Neural crest cell (in vitro differentiated cells): ENCODE results near the gene CLBA1. TPM values are rescaled to one million over a fixed set of nuclear protein-coding genes. Genes with fewer than 3 reads are reported as not detected.

Source experiments
- DNase-seq: peaks from one replicate; pipeline ENCODE4 v3.0.0; 2021; ENCODE audit warnings: low read depth, mixed read lengths, low spot score
- H3K27ac Mint-ChIP-seq: one replicate; pipeline ENCODE4 v1.8.0; 2021; ENCODE audit warnings: mild to moderate bottlenecking, mixed read lengths; ENCODE audit not compliant: unreplicated experiment
- H3K27me3 Mint-ChIP-seq: 2 replicates; pipeline ENCODE4 v1.8.0; 2021; ENCODE audit warnings: low read depth, mild to moderate bottlenecking, mixed read lengths
- H3K36me3 Mint-ChIP-seq: 2 replicates; pipeline ENCODE4 v1.8.0; 2021; ENCODE audit warnings: low read depth, mild to moderate bottlenecking, mixed read lengths
- H3K4me1 Mint-ChIP-seq: 2 replicates; pipeline ENCODE4 v1.8.0; 2021; ENCODE audit warnings: mixed read lengths
- H3K4me3 Mint-ChIP-seq: one replicate; pipeline ENCODE4 v1.8.0; 2021; ENCODE audit warnings: mild to moderate bottlenecking, mixed read lengths
- H3K9me3 Mint-ChIP-seq: 2 replicates; pipeline ENCODE4 v1.8.0; 2021; ENCODE audit warnings: mixed read lengths
- CTCF ChIP-seq: fragments of 200-600 bp; sonication (generic); conservative IDR thresholded peaks from 2 replicates; pipeline ENCODE4 v1.5.0; 2021; ENCODE audit warnings: antibody characterized with exemption, mild to moderate bottlenecking
- total RNA-seq: library from RNA; stranded (reverse); gene quantifications from 2 replicates; pipeline ENCODE4 v1.2.1, GENCODE V29; 2021

The CLBA1 gene
- total RNA-seq, 1 donor from 2014 or later: 14.1 TPM

GRCh38 chr14:104982548-104983230, 2.9 kb upstream of the CLBA1 start:
- H3K36me3 Mint-ChIP-seq: no peaks in the 10 kb centered on the region
- H3K4me1 Mint-ChIP-seq: peaks cover 7% of the 10 kb centered on the region
- H3K27ac Mint-ChIP-seq: no peak overlapping the region
- no peak for TF ChIP-seq CTCF
- no peak for DNase-seq
- H3K4me3 Mint-ChIP-seq: no peak overlapping the region
- H3K9me3 Mint-ChIP-seq: no peaks in the 10 kb centered on the region
- peaks cover 17% of the 10 kb centered on the region for H3K27me3 Mint-ChIP-seq

GRCh38 chr14:104983231-104983721, 2.3 kb upstream of the CLBA1 start:
- Mint-ChIP-seq H3K27me3 (peaks cover 16% of the 10 kb centered on the region), H3K36me3 (no peaks in the 10 kb centered on the region), H3K4me3 (peak overlapping the region; percentile 25), H3K9me3 (no peaks in the 10 kb centered on the region), H3K27ac (no peak overlapping the region), H3K4me1 (peaks cover 5% of the 10 kb centered on the region)
- TF ChIP-seq CTCF: no peak
- no peak for DNase-seq

- Mint-ChIP-seq H3K27me3 (peaks cover 8% of the 10 kb centered on the region), H3K4me1 (peaks cover 5% of the 10 kb centered on the region), H3K4me3 (peak overlapping the region; percentile 86), H3K27ac (no peak overlapping the region), H3K9me3 (no peaks in the 10 kb centered on the region), H3K36me3 (no peaks in the 10 kb centered on the region)
- DNase-seq: no peak
- no peak for TF ChIP-seq CTCF
These were observed 1.3 kb upstream of the CLBA1 start for GRCh38 chr14:104984056-104984894.

GRCh38 chr14:104986487-104987164, 1.0 kb downstream of the CLBA1 start:
- Mint-ChIP-seq H3K27me3 (no peaks in the 10 kb centered on the region), H3K4me3 (peak overlapping the region; percentile 69), H3K9me3 (no peaks in the 10 kb centered on the region), H3K36me3 (no peaks in the 10 kb centered on the region), H3K27ac (no peak overlapping the region), H3K4me1 (peaks cover 5% of the 10 kb centered on the region)
- DNase-seq: no peak
- TF ChIP-seq CTCF: no peak

- H3K27me3 Mint-ChIP-seq: no peaks in the 10 kb centered on the region
- H3K9me3 Mint-ChIP-seq: no peaks in the 10 kb centered on the region
- TF ChIP-seq CTCF: no peak
- H3K4me3 Mint-ChIP-seq: peak overlapping the region; percentile 44
- H3K4me1 Mint-ChIP-seq: peaks cover 5% of the 10 kb centered on the region
- no peak overlapping the region for H3K27ac Mint-ChIP-seq
- DNase-seq: no peak
- H3K36me3 Mint-ChIP-seq: peaks cover 13% of the 10 kb centered on the region
These were observed 3.8 kb downstream of the CLBA1 start for GRCh38 chr14:104989236-104989950.
